ENCODE measurements around the gene RTP3.

The RTP3 gene

DNA sequence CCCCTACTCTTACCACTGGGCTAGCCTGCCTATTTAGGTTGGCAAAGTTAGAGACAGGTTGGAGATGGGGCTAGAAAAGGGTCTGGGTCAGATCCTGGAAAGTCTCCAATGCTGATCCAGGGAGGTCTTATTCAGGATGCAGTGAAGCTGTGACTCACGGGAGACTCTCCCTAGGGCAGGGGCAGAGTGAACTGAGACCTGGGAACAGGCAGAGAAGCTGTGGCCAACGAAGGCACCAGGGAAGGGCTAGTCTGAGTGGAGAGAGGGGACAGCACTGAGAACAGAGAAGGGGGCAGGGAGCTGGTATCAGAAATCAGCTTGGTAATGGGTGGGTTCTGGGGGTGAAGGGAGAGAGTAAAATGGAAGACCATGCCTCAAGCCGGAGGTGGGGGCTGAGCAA is 35.3 kb upstream of the RTP3 start:
- Histone ChIP-seq H3K27me3 (ENCODE audit: control insufficient read depth, insufficient read depth, low read length) (peaks cover 36% of the 10 kb centered on the region), H3K9me3 (ENCODE audit: control insufficient read depth, insufficient read depth, low read depth, low read length) (peaks cover 6% of the 10 kb centered on the region; the same call in 1 of the 2 replicates), H3K4me1 (ENCODE audit: control insufficient read depth, insufficient read depth, low read length) (0 out of 2 replicates have a peak, but pooled peaks cover 2% of the 10 kb centered on the region), H3K9ac (ENCODE audit: low read length) (no peak overlapping the region), H3K36me3 (ENCODE audit: control insufficient read depth, insufficient read depth, low read length) (no peaks in the 10 kb centered on the region), H3K27ac (ENCODE audit: low read depth, low read length) (no peak overlapping the region), H3K4me3 (ENCODE audit: low read depth, low read length) (no peak overlapping the region)

GRCh38 chr3:46463120-46463867 is 34.5 kb upstream of the RTP3 start:
- Histone ChIP-seq H3K36me3 (ENCODE audit: control insufficient read depth, insufficient read depth, low read length) (no peaks in the 10 kb centered on the region), H3K9me3 (ENCODE audit: control insufficient read depth, insufficient read depth, low read depth, low read length) (peaks cover 6% of the 10 kb centered on the region; the same call in 1 of the 2 replicates), H3K27me3 (ENCODE audit: control insufficient read depth, insufficient read depth, low read length) (peaks cover 36% of the 10 kb centered on the region), H3K27ac (ENCODE audit: low read depth, low read length) (no peak overlapping the region), H3K9ac (ENCODE audit: low read length) (no peak overlapping the region), H3K4me1 (ENCODE audit: control insufficient read depth, insufficient read depth, low read length) (0 out of 2 replicates have a peak, but pooled peaks cover 2% of the 10 kb centered on the region), H3K4me3 (ENCODE audit: low read depth, low read length) (no peak overlapping the region)

- Histone ChIP-seq H3K27me3 (ENCODE audit: control insufficient read depth, insufficient read depth, low read length) (peaks cover 36% of the 10 kb centered on the region), H3K4me1 (ENCODE audit: control insufficient read depth, insufficient read depth, low read length) (0 out of 2 replicates have a peak, but pooled peaks cover 2% of the 10 kb centered on the region), H3K4me3 (ENCODE audit: low read depth, low read length) (no peak overlapping the region), H3K36me3 (ENCODE audit: control insufficient read depth, insufficient read depth, low read length) (no peaks in the 10 kb centered on the region), H3K27ac (ENCODE audit: low read depth, low read length) (no peak overlapping the region), H3K9me3 (ENCODE audit: control insufficient read depth, insufficient read depth, low read depth, low read length) (peaks cover 6% of the 10 kb centered on the region; the same call in 1 of the 2 replicates), H3K9ac (ENCODE audit: low read length) (no peak overlapping the region)
Observed at GRCh38 chr3:46463868-46464241, 33.9 kb upstream of the RTP3 start.

DNA sequence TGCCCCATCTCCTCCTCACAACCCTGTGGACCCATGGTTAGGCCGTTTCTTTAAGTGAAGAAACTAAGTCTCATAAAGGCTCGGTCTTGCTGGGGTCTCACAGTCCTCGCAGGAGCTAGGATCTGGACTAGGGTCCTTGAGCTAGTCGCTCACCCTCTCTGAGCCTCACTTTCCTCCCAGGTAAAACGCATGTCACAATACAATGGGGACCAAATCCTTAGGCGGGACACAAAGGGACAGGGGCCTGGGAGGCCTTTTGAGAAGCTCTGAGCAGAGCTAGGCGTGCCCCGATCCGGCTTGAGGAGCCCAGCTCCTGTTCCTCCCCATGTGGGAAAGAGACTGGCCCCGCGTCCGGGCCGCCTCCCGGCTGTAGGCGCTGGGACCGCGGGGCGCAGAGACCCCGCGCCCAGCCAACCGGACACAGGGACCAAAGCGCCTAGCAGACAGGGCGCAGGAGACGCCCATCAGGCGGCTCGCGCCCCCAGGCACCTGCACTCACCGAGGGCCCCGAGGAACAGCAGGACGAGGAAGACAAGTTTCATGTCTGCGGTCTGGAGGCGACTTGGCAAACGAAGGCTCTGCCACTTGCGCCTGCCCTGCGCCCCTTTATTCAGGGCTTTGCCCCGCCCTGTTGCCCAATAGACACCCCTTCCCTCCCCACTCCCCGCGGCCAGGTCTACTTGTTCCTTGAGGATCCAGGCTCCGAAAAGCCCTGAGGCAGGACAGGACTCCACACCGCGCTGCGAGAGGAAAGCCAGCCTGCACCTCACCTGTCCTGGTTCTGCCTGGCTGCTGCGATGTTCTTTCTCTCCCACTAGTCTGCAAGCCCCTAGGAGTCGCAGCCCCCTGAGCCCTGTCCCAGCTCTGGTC is 33.2 kb upstream of the RTP3 start, which contains the start of gene LTF:
Gene LTF, minus strand, starts transcription at position 580 of the 870 bp plus-strand sequence. Its CDS starts 38 bp downstream, at position 542.
- H3K27ac ChIP-seq (ENCODE audit: low read depth, low read length), result no peak within 1 kb of the TSS
- peak within 1 kb of the TSS; percentile 33; the same call in 1 of the 2 replicates for H3K4me3 ChIP-seq (ENCODE audit: low read depth, low read length)
- H3K36me3 ChIP-seq (ENCODE audit: control insufficient read depth, insufficient read depth, low read length), result no peaks in the 10 kb centered on the region
- H3K27me3 ChIP-seq (ENCODE audit: control insufficient read depth, insufficient read depth, low read length), result peaks cover 36% of the 10 kb centered on the region
- peaks cover 6% of the 10 kb centered on the region; the same call in 1 of the 2 replicates for H3K9me3 ChIP-seq (ENCODE audit: control insufficient read depth, insufficient read depth, low read depth, low read length)
- H3K9ac ChIP-seq (ENCODE audit: low read length), result no peak within 1 kb of the TSS
- H3K4me1 ChIP-seq (ENCODE audit: control insufficient read depth, insufficient read depth, low read length), result 0 out of 2 replicates have a peak, but pooled peaks cover 2% of the 10 kb centered on the region

DNA sequence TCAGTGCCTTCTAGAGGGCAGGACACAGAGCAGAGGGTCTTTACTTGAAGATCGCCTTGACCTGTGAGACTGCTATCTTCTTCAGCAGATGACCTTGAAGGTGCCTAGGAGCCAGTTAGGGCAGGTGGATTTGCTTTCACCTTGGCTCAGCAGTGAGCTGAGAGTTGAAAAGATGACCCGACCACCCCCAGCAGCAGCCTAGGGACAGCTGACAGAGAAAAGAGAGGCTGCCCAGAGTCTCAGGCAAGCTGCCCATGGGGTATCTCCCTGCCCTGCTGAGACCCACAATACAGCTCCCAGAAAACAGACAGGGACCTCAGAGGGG is 32.6 kb upstream of the RTP3 start:
- H3K4me3 ChIP-seq (ENCODE audit: low read depth, low read length), result peak overlapping the region; percentile 33; the same call in 1 of the 2 replicates
- no peak overlapping the region for H3K9ac ChIP-seq (ENCODE audit: low read length)
- peaks cover 4% of the 10 kb centered on the region; the same call in 1 of the 2 replicates for H3K9me3 ChIP-seq (ENCODE audit: control insufficient read depth, insufficient read depth, low read depth, low read length)
- H3K27ac ChIP-seq (ENCODE audit: low read depth, low read length), result no peak overlapping the region
- H3K4me1 ChIP-seq (ENCODE audit: control insufficient read depth, insufficient read depth, low read length), result 0 out of 2 replicates have a peak, but pooled peaks cover 2% of the 10 kb centered on the region
- no peaks in the 10 kb centered on the region for H3K36me3 ChIP-seq (ENCODE audit: control insufficient read depth, insufficient read depth, low read length)
- peaks cover 36% of the 10 kb centered on the region for H3K27me3 ChIP-seq (ENCODE audit: control insufficient read depth, insufficient read depth, low read length)

GRCh38 chr3:46466273-46466672 is 31.5 kb upstream of the RTP3 start:
- no peak overlapping the region for H3K27ac ChIP-seq (ENCODE audit: low read depth, low read length)
- H3K9ac ChIP-seq (ENCODE audit: low read length), result no peak overlapping the region
- peaks cover 39% of the 10 kb centered on the region for H3K27me3 ChIP-seq (ENCODE audit: control insufficient read depth, insufficient read depth, low read length)
- H3K9me3 ChIP-seq (ENCODE audit: control insufficient read depth, insufficient read depth, low read depth, low read length), result no peaks in the 10 kb centered on the region
- H3K4me1 ChIP-seq (ENCODE audit: control insufficient read depth, insufficient read depth, low read length), result 0 out of 2 replicates have a peak, but pooled peaks cover 2% of the 10 kb centered on the region
- H3K36me3 ChIP-seq (ENCODE audit: control insufficient read depth, insufficient read depth, low read length), result no peaks in the 10 kb centered on the region
- no peak overlapping the region for H3K4me3 ChIP-seq (ENCODE audit: low read depth, low read length)

DNA sequence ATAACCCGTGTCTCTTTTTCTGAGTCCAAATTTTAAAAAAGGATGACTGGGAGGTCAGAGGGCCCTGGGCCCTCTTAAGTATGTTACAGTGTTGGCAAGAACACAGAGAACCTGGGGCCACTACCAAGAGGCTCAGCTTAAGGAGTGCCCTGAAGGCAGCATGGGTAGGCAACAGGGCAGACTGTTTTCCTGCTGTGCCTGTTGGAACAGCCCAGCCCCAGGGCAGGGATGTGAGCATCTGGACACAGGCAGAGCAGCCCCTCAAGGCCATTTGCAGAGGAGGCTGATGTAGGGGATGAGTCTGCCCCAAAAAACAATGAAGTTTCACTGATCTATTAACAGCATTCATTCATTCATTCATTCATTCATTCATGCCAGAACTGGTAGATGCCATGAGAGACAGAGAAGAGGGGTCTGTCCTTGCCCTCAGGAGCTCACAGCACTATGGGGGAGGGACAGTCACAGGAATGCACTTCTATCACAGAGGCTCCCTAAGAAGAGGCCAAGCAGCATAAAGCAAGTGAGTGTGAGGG is 30.8 kb upstream of the RTP3 start:
- H3K27me3 ChIP-seq (ENCODE audit: control insufficient read depth, insufficient read depth, low read length), result peaks cover 39% of the 10 kb centered on the region
- H3K36me3 ChIP-seq (ENCODE audit: control insufficient read depth, insufficient read depth, low read length), result no peaks in the 10 kb centered on the region
- H3K27ac ChIP-seq (ENCODE audit: low read depth, low read length), result no peak overlapping the region

GRCh38 chr3:46467562-46467961 is 30.2 kb upstream of the RTP3 start:
- Histone ChIP-seq H3K4me1 (ENCODE audit: control insufficient read depth, insufficient read depth, low read length) (0 out of 2 replicates have a peak, but pooled peaks cover 2% of the 10 kb centered on the region), H3K36me3 (ENCODE audit: control insufficient read depth, insufficient read depth, low read length) (no peaks in the 10 kb centered on the region), H3K9ac (ENCODE audit: low read length) (no peak overlapping the region), H3K4me3 (ENCODE audit: low read depth, low read length) (no peak overlapping the region), H3K27me3 (ENCODE audit: control insufficient read depth, insufficient read depth, low read length) (peaks cover 38% of the 10 kb centered on the region), H3K27ac (ENCODE audit: low read depth, low read length) (no peak overlapping the region), H3K9me3 (ENCODE audit: control insufficient read depth, insufficient read depth, low read depth, low read length) (no peaks in the 10 kb centered on the region)

More for the DNA sequence above, 30.8 kb upstream of the RTP3 start:
- Histone ChIP-seq H3K9ac (ENCODE audit: low read length) (no peak overlapping the region), H3K4me3 (ENCODE audit: low read depth, low read length) (no peak overlapping the region), H3K4me1 (ENCODE audit: control insufficient read depth, insufficient read depth, low read length) (0 out of 2 replicates have a peak, but pooled peaks cover 2% of the 10 kb centered on the region), H3K9me3 (ENCODE audit: control insufficient read depth, insufficient read depth, low read depth, low read length) (no peaks in the 10 kb centered on the region)

DNA sequence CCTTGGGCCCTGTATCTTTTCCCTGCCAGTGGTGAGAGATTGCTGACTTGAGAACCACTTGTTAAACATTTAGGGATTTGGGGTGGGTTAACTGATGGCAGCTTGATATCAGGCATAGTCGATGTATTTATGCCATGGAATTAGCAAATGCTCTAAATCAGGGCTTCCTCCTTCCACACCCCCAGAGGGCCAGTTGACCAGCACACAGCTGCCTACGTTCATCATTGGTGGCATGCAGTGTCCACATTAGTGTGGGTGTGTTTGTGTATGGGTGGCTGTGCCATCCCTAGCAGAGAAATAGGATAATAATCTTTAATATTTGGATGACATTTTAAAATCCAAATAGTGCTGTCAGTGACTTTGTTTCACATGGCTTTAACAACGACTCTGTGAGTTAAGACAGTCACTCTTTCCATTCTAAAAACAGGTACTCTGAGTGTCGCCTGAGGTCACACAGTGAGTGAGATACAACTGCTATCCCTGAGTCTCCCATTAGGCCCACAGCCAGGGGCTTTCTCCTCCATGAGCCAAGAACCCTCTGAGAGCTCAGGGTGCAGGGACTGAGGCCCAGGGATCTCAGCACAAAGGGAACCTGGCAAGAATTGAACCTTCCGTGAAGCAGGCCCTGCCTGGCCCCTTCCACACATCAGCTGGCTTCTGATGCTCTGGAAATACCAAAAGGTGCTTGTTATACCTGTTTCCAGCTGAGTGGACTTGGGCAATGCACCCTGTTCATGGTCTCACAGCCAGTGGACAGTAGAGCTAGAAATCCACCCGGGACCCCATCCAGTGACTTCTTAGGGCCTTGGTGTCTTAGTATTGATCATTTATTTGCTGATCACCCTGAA is 28.8 kb upstream of the RTP3 start:
- no peak overlapping the region for H3K27ac ChIP-seq (ENCODE audit: low read depth, low read length)
- H3K36me3 ChIP-seq (ENCODE audit: control insufficient read depth, insufficient read depth, low read length), result no peaks in the 10 kb centered on the region
- H3K27me3 ChIP-seq (ENCODE audit: control insufficient read depth, insufficient read depth, low read length), result peaks cover 27% of the 10 kb centered on the region
- H3K4me3 ChIP-seq (ENCODE audit: low read depth, low read length), result no peak overlapping the region
- no peaks in the 10 kb centered on the region for H3K9me3 ChIP-seq (ENCODE audit: control insufficient read depth, insufficient read depth, low read depth, low read length)
- no peak overlapping the region for H3K9ac ChIP-seq (ENCODE audit: low read length)
- H3K4me1 ChIP-seq (ENCODE audit: control insufficient read depth, insufficient read depth, low read length), result 0 out of 2 replicates have a peak, but pooled peaks cover 2% of the 10 kb centered on the region

GRCh38 chr3:46469680-46470357 is 28.0 kb upstream of the RTP3 start:
- Histone ChIP-seq H3K4me3 (ENCODE audit: low read depth, low read length) (no peak overlapping the region), H3K9ac (ENCODE audit: low read length) (no peak overlapping the region), H3K27me3 (ENCODE audit: control insufficient read depth, insufficient read depth, low read length) (peaks cover 19% of the 10 kb centered on the region), H3K36me3 (ENCODE audit: control insufficient read depth, insufficient read depth, low read length) (no peaks in the 10 kb centered on the region), H3K27ac (ENCODE audit: low read depth, low read length) (no peak overlapping the region), H3K4me1 (ENCODE audit: control insufficient read depth, insufficient read depth, low read length) (no peaks in the 10 kb centered on the region), H3K9me3 (ENCODE audit: control insufficient read depth, insufficient read depth, low read depth, low read length) (no peaks in the 10 kb centered on the region)

Measured in HUES6 (cell line).